ENCODE data around the gene AGRP.

GRCh38 chr16:67462279-67462655 is 21.1 kb downstream of the AGRP start:
- TF ChIP-seq, protein P1, sequence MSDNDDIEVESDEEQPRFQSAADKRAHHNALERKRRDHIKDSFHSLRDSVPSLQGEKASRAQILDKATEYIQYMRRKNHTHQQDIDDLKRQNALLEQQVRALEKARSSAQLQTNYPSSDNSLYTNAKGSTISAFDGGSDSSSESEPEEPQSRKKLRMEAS (IDR thresholded peaks at IDR 0.05): no peak
- TF ChIP-seq CTCF (IDR thresholded peaks at IDR 0.05; ENCODE audit: low read depth, low read length, missing input control): no peak
